Measurements from ENCODE around the gene OR51M1.
"Not testable (repeated sequence)": the region's sequence is repeated elsewhere in the genome, so short reads cannot be mapped to it uniquely, and the experiment has no call there.

OR51M1 gene

DNA sequence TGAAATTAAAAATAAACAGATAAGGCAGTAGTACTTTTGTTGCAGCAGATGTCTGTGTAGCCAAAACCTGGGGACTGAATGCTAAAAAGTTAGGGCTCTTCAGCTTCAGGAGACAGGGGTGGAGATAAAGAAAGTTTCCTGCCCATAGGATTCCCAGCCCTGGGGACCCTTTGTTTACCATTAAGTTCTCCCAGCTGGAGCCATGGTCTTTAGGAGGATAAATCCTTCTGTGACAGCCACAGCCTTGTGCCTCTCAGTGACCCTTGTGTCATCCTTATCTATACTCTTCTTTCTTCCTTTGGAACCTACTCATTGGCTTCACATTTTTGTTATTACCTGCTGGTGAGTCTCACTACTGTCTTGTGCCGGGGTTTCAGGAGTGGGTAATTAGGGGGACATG is at the start of gene OR51M1:
OR51M1 (plus strand) TSS at position 237 of the 400 bp plus-strand sequence. CDS start 5,587 bp downstream, outside the sequence.
- no peak for DNase-seq

- DNase-seq = no peak
Observed at GRCh38 chr11:5335170-5335569, 48.4 kb upstream of the OR51M1 start.

DNA sequence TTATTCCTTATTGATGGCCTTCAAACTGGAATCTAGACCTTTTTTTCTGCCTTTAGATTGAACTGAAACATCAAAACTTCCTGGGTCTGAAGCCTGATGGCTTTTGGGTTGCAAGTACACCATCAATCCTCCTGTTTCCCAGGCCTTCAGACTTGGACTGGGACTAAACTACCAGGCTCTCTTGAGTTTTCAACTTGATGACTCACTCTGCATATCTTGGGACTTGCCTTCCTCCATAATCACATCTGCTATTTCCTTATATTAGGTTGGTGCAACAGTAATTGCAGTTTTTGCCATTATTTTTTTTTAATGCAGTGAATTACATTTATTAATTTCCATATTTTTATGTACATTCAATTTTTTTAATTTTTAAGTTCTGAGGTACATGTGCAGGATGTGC is 47.3 kb upstream of the OR51M1 start:
- DNase-seq = no peak

- DNase-seq = not testable (repeated sequence)
Observed at GRCh38 chr11:5337253-5337652, 46.4 kb upstream of the OR51M1 start.

- no peak for DNase-seq
Observed at GRCh38 chr11:5339771-5340322, 43.8 kb upstream of the OR51M1 start.

GRCh38 chr11:5343474-5344335 is 39.9 kb upstream of the OR51M1 start, which contains the start of gene OR51B5:
OR51B5 (minus strand) TSS chr11:5343524; CDS start chr11:5343524, 0 bp downstream.
- DNase-seq = no peak

GRCh38 chr11:5345831-5346230 is 37.8 kb upstream of the OR51M1 start:
- DNase-seq = no peak

DNA sequence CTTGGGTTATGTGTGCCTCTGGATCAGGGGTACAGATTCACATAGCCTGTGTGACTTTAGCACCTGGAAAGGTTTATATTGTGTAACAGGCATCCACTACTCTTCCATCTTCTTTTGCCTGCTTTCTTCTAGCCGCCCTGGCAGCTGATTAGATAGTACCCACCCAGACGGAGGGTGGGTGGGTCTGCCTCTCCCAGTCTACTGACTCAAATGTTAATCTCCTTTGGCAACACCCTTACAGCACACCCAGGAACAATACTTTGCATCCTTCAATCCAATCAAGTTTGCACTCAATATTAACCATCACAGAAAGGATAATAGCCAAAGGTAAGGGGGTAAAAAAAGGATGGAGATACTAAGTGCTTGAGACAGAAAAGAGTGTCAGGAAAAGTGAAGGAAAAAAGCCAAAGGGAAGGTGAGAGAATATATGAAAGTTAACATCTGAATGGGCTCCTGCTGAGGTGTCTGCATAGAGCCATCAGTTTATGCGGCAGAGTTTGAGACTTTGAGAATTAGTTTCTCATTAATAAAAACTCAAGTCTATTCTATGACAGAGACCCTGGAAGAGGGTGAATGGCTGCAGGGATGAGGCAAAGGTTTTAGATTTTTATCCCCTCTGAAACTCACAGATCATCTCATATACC is 34.9 kb upstream of the OR51M1 start:
- DNase-seq = no peak

- DNase-seq = no peak
Observed at GRCh38 chr11:5349550-5349949, 34.1 kb upstream of the OR51M1 start.

- DNase-seq = no peak
Observed at GRCh38 chr11:5351208-5351607, 32.4 kb upstream of the OR51M1 start, which contains the start of gene OR51B6. OR51B6 (plus strand) TSS chr11:5351508; CDS start chr11:5351508, 0 bp downstream.

GRCh38 chr11:5356031-5356430 is 27.6 kb upstream of the OR51M1 start:
- DNase-seq = not testable (repeated sequence)

DNA sequence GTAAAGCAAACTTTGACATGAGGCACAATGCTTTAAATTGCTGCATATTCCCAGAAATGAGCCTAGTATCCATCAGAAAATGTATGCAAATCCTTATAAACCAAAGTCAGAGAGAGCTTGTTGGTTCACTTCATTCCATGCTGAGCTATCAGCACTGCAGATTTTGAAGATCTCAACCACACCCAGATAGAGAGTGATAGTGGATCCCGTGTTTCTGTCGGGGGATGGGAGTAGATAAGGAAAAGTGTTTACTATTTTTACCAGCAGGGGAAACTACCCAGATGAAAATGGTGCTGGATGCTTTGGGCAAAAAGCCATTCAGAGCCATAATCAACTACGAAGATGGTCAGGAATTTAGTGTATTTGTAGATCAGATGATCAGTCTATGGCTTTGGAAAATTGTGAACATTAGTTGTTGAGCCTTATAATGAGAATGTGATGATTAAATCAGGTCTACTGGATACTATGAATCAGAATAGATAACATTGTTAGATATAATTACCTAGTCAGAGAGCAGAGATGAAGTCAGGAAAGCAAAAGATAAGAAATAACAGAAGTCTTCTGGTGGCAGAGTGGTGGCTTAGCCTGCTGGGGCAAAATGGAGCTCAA is 21.5 kb upstream of the OR51M1 start:
- DNase-seq = no peak

GRCh38 chr11:5363679-5364078 is 19.9 kb upstream of the OR51M1 start:
- no peak for DNase-seq

DNA sequence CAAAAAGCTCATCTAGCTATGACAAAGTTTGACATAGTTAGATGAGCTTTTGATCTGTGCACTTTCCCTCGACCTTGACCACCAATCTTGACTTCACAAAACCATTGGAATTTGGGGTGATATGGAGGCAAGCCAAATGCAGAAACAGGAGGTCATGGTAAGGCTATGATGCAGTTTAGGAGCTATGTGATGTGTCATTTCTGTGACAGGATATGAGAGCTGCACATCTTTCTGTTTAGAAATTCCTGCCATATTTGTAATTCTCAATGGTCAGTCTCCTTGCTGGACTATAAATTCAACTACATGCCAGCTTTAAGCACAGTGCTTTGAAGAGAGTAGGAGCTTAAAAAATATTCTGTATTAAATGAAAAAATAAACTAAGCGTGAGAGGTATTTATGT is 19.4 kb upstream of the OR51M1 start:
- no peak for DNase-seq

GRCh38 chr11:5366365-5366764 is 17.2 kb upstream of the OR51M1 start:
- DNase-seq = not testable (repeated sequence)

- DNase-seq = no peak
Observed at GRCh38 chr11:5366856-5367255, 16.8 kb upstream of the OR51M1 start.

GRCh38 chr11:5367448-5368074 is 16.1 kb upstream of the OR51M1 start:
- no peak for DNase-seq

GRCh38 chr11:5368502-5369043 is 15.0 kb upstream of the OR51M1 start:
- DNase-seq = no peak

DNA sequence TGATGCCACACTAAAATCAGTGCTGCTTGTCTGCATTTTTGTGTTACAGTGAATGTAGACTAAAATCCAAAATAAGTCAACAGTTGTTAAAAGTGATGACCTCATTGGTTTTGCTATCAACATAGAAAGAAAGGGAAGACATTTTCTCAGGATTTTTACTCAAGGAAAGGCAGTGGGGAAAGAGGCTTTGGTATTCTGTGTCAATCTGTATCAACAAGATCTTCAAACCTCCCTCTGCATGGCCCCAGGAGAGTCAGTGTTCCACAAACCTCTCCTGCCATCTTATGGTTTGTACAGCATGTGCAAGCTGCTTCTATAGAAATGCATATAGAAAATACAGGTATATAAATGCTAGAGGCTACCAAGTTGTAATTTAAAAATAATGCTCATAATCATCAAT is 13.8 kb upstream of the OR51M1 start:
- DNase-seq = peak in 1 of 3 donors; percentile 1

DNA sequence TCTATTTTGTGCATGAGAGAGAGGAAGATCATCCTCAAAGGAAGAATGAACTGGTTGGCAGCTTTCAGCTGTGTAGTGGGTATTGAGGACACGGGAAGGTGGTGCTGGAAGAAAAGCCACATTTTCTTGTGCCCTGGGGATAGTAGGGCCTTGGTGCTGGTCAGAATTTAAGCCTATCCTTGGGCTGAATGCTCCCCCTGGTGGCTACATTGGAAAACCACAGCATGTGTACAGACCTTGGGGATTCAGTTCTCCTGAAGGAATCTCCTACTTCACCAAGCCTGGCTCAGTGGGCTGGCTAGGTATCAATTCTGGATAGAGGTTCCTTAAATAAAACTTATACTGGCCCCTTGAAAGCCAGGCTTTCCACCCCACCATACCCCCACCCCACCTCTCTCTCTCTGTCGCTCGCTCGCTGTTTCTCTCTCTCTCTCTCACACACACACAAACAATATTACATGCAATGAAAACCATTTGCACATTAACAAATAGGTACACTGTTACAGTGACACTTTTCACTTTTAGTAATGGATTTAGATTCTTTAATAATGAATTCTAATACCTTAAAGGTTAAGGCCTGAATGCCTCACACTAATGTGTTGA is 2.8 kb upstream of the OR51M1 start:
- peak; percentile 67 to 78 (median 72) for DNase-seq

- no peak for DNase-seq
Observed at GRCh38 chr11:5384335-5384734, 723 bp downstream of the OR51M1 start.

DNA sequence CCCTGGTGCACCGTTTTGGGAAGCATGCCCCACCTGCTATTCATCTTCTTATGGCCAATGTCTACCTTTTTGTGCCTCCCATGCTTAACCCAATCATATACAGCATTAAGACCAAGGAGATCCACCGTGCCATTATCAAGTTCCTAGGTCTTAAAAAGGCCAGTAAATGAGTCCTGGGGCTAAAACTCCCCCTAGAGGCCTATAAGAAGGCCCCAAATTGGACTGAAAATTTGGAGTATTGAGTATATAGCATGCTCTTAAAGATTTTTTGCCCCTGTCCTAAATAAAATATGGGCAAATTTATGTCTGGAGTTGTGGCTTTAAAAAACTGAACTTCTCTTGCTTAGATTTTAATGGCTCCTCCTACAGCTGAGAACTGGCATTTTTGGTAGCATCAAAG is 6.6 kb downstream of the OR51M1 start:
- DNase-seq = no peak

Measured in suppressor macrophage treated with lipopolysaccharide for 1 hour (primary cell).